HCT116 (cell line): Measurements from ENCODE around the gene ESYT1. TPM values are rescaled to one million over a fixed set of nuclear protein-coding genes. Genes with fewer than 3 reads are reported as not detected.
A peak's percentile ranks its signal among the peaks of the same experiment; 100 is the strongest.

Source experiments
- ATAC-seq: fragments of 200-7000 bp; cut with Tn5 transposase; 2 replicates; pipeline ENCODE4 v1.9.1; 2020; ENCODE audit warnings: mild to moderate bottlenecking, moderate library complexity
- BruUV-seq: library from RNA; stranded (reverse); fragments of 400-500 nt; replicated peaks from 2 replicates; lab custom pipeline; 2021; lab: Mats Ljungman, UMichigan
- CTCF ChIA-PET: fragments of 300-600 bp; sonication (Branson Sonifier 250); formaldehyde crosslinking; loops from one replicate; lab custom pipeline; 2021; ENCODE audit warnings: antibody characterized with exemption; lab: Charles Lee
- POLR2A ChIA-PET: fragments of 300-600, 350-600 bp; sonication (Branson Sonifier 250); formaldehyde crosslinking; loops from one replicate; lab custom pipeline; 2021; ENCODE audit warnings: antibody characterized with exemption; lab: Charles Lee
- RAD21 ChIA-PET, 2 experiments: fragments of 300-600 bp; sonication (Branson Sonifier 250); formaldehyde crosslinking; loops; one replicate each; lab custom pipeline; 2023; ENCODE audit warnings: low total read pairs in 2 of 2; ENCODE audit not compliant: uncharacterized antibody in 2 of 2, unreplicated experiment in 2 of 2, low non-redundant PET in 1 of 2; lab: Charles Lee
- DNase-seq: peaks from one replicate; pipeline ENCODE4 v3.0.0-alpha.2; 2010; ENCODE audit warnings: low read depth, low spot score
- H2AFZ ChIP-seq: fragments of 200-600 bp; shearing (Covaris generic), sonication (generic); 2 replicates; pipeline ENCODE4 v1.6.1; 2017; ENCODE audit warnings: low read depth, mixed run types, mixed read lengths, antibody characterized with exemption, low read length; ENCODE audit not compliant: poor library complexity, severe bottlenecking
- H3K27ac ChIP-seq: 2 replicates; pipeline ENCODE4 v1.5.1; 2012; ENCODE audit warnings: low read depth, low read length
- H3K27me3 ChIP-seq: fragments of 200-600 bp; sonication (generic); 2 replicates; pipeline ENCODE4 v1.6.1; 2016; ENCODE audit warnings: mixed run types, low read length, mixed read lengths; ENCODE audit not compliant: insufficient read depth
- H3K36me3 ChIP-seq, 2 experiments: fragments of 200-500 bp in 1 of 2; fragments of 200-600 bp in 1 of 2; sonication (Bioruptor generic) in 1 of 2; sonication (generic) in 1 of 2; 2 replicates each; pipeline versions ENCODE4 v1.5.1 to v1.6.1; 2014 to 2016; ENCODE audit warnings: low read length in 2 of 2, inconsistent platforms in 1 of 2, mixed read lengths in 1 of 2, mixed run types in 1 of 2; ENCODE audit not compliant: insufficient read depth in 2 of 2, control insufficient read depth in 1 of 2
- H3K4me1 ChIP-seq, 2 experiments: fragments of 200-600 bp in 1 of 2; sonication (generic) in 1 of 2; 2 replicates each; pipeline versions ENCODE4 v1.5.1 to v1.6.1; 2012 to 2017; ENCODE audit warnings: low read length in 2 of 2, inconsistent platforms in 1 of 2, mild to moderate bottlenecking in 1 of 2, mixed read lengths in 1 of 2, mixed run types in 1 of 2, moderate library complexity in 1 of 2; ENCODE audit not compliant: insufficient read depth in 2 of 2, control insufficient read depth in 1 of 2
- H3K4me2 ChIP-seq: fragments of 200-600 bp; sonication (generic); 2 replicates; pipeline ENCODE4 v1.6.1; 2017; ENCODE audit warnings: mixed run types, low read length, mixed read lengths
- H3K4me3 ChIP-seq, 2 experiments: fragments of 200-600 bp in 1 of 2; sonication (generic) in 1 of 2; replicated peaks in 1 of 2; 2 replicates each; pipeline ENCODE4 v1.5.1; 2011 to 2016; ENCODE audit warnings: low read length in 2 of 2, control low read depth in 1 of 2, low read depth in 1 of 2, mild to moderate bottlenecking in 1 of 2, mixed read lengths in 1 of 2, mixed run types in 1 of 2
- H3K79me2 ChIP-seq: fragments of 200-600 bp; sonication (generic); 2 replicates; pipeline ENCODE4 v1.6.1; 2017; ENCODE audit warnings: mild to moderate bottlenecking, mixed run types, low read length, moderate library complexity, mixed read lengths; ENCODE audit not compliant: insufficient read depth
- H3K9ac ChIP-seq: fragments of 200-600 bp; sonication (generic); 2 replicates; pipeline ENCODE4 v1.6.1; 2016; ENCODE audit warnings: low read length, mixed read lengths
- H3K9me2 ChIP-seq: fragments of 200-600 bp; sonication (generic), shearing (Covaris generic); 2 replicates; pipeline ENCODE4 v1.6.1; 2017; ENCODE audit warnings: mixed run types, mild to moderate bottlenecking, moderate library complexity; ENCODE audit not compliant: insufficient read depth
- H3K9me3 ChIP-seq, 2 experiments: fragments of 200-500 bp in 1 of 2; fragments of 200-600 bp in 1 of 2; sonication (Bioruptor generic) in 1 of 2; sonication (generic) in 1 of 2; 2 replicates each; pipeline ENCODE4 v1.6.1; 2014 to 2017; ENCODE audit warnings: low read length in 2 of 2, mixed read lengths in 2 of 2, inconsistent platforms in 1 of 2, low read depth in 1 of 2, mild to moderate bottlenecking in 1 of 2, mixed run types in 1 of 2, moderate library complexity in 1 of 2; ENCODE audit not compliant: control insufficient read depth in 1 of 2, insufficient read depth in 1 of 2
- H4K20me1 ChIP-seq: fragments of 200-600 bp; sonication (generic), shearing (Covaris generic); 2 replicates; pipeline ENCODE4 v1.6.1; 2017; ENCODE audit warnings: mixed run types, mild to moderate bottlenecking, moderate library complexity; ENCODE audit not compliant: insufficient read depth
- CBX3 ChIP-seq: IDR thresholded peaks from 2 replicates; pipeline ENCODE4 v1.6.1; 2012; ENCODE audit warnings: low read depth
- EZH2 ChIP-seq: fragments of 200-600 bp; sonication (generic); IDR thresholded peaks from 2 replicates; pipeline ENCODE4 v1.6.1; 2017; ENCODE audit warnings: antibody characterized with exemption, mixed run types
- SIN3A ChIP-seq: IDR thresholded peaks from 2 replicates; pipeline ENCODE4 v1.6.1; 2012; ENCODE audit warnings: low read depth
- SRF ChIP-seq: IDR thresholded peaks from 2 replicates; pipeline ENCODE4 v1.6.1; 2012; ENCODE audit warnings: low read depth
- TCF7L2 ChIP-seq: IDR thresholded peaks from 2 replicates; pipeline ENCODE4 v1.7.0; 2011; ENCODE audit warnings: borderline replicate concordance, inconsistent platforms; ENCODE audit not compliant: insufficient read depth, insufficient read length; ENCODE audit errors: extremely low read depth
- YY1 ChIP-seq: IDR thresholded peaks from 2 replicates; pipeline ENCODE4 v1.6.1; 2011; ENCODE audit warnings: low read length, low read depth, moderate library complexity, mild to moderate bottlenecking; ENCODE audit not compliant: insufficient replicate concordance; ENCODE audit errors: extremely low read depth
- ZFX ChIP-seq: fragments of 450-650 bp; IDR thresholded peaks from 2 replicates; pipeline ENCODE4 v1.6.1; 2017
- ZNF274 ChIP-seq: fragments of 200-500 bp; sonication (Bioruptor generic); IDR thresholded peaks from 2 replicates; pipeline ENCODE4 v1.6.1; 2014; ENCODE audit warnings: mild to moderate bottlenecking, low read depth, low read length, inconsistent platforms
- intact Hi-C: fragments of 100-400 bp; cut with micrococcal nuclease; formaldehyde crosslinking; loops from 2 replicates; pipeline ENCODE4 v1.10.0; 2022
- total RNA-seq: library from RNA; stranded (reverse); gene quantifications from one replicate; pipeline ENCODE4 v1.2.1, GENCODE V29; 2021; ENCODE audit not compliant: unreplicated experiment
- TF ChIP-seq, protein P1 (sequence below): IDR thresholded peaks from 2 replicates; pipeline ENCODE4 v1.6.1; 2012
- TF ChIP-seq, protein P2 (sequence below): IDR thresholded peaks from 2 replicates; pipeline ENCODE4 v1.6.1; 2012
- TF ChIP-seq, protein P3 (sequence below): IDR thresholded peaks from 2 replicates; pipeline ENCODE4 v1.6.1; 2012; ENCODE audit warnings: low read depth
- TF ChIP-seq, protein P4 (sequence below), 3 experiments: fragments of 200-600 bp in 1 of 3; sonication (generic) in 1 of 3; IDR thresholded peaks in 2 of 3; conservative IDR thresholded peaks in 1 of 3; 2 replicates each; pipeline ENCODE4 v1.5.1; 2012 to 2017; ENCODE audit warnings: low read depth in 2 of 3, low read length in 2 of 3, antibody characterized with exemption in 1 of 3, borderline replicate concordance in 1 of 3, control low read depth in 1 of 3, mild to moderate bottlenecking in 1 of 3, mixed read lengths in 1 of 3, mixed run types in 1 of 3, moderate library complexity in 1 of 3; ENCODE audit not compliant: insufficient read depth in 1 of 3

ESYT1 gene
- total RNA-seq, 1 experiment from 2014 or later: 80.9 TPM

DNA sequence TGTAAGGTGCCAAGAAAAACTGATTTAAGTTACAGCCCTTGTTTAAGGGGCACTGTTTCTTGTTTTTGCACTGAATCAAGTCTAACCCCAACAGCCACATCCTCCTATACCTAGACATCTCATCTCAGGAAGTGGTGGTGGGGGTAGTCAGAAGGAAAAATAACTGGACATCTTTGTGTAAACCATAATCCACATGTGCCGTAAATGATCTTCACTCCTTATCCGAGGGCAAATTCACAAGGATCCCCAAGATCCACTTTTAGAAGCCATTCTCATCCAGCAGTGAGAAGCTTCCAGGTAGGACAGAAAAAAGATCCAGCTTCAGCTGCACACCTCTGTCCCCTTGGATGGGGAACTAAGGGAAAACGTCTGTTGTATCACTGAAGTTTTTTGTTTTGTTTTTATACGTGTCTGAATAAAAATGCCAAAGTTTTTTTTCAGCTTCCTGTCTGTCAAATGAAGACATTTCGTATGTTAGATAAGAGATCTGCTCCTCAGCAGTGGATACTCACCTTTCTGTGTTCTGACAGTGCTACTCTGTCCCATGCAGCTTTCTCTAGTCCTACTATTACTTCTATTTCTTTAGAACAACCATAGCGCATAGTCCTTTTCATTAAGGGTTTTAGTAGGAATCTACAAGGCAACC lies 24.9 kb upstream of the ESYT1 start:
- H2AFZ ChIP-seq: no peak overlapping the region
- ATAC-seq: no peak
- peaks cover 29 to 47% of the 10 kb centered on the region in 2 experiments for H3K36me3 ChIP-seq
- no peaks in the 10 kb centered on the region for H3K9me3 ChIP-seq
- H3K9ac ChIP-seq: peak overlapping the region; percentile 100
- peaks cover 40% of the 10 kb centered on the region for H3K79me2 ChIP-seq
- peaks cover 9 to 26% of the 10 kb centered on the region in 2 experiments for H3K4me1 ChIP-seq
- intact Hi-C loops: no loop called here
- BruUV-seq: no TSS peak
- TF ChIP-seq, protein P1, sequence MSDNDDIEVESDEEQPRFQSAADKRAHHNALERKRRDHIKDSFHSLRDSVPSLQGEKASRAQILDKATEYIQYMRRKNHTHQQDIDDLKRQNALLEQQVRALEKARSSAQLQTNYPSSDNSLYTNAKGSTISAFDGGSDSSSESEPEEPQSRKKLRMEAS: no peak
- TF ChIP-seq SIN3A: no peak
- TF ChIP-seq, protein P2, sequence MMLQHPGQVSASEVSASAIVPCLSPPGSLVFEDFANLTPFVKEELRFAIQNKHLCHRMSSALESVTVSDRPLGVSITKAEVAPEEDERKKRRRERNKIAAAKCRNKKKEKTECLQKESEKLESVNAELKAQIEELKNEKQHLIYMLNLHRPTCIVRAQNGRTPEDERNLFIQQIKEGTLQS: no peak
- TF ChIP-seq, protein P3, sequence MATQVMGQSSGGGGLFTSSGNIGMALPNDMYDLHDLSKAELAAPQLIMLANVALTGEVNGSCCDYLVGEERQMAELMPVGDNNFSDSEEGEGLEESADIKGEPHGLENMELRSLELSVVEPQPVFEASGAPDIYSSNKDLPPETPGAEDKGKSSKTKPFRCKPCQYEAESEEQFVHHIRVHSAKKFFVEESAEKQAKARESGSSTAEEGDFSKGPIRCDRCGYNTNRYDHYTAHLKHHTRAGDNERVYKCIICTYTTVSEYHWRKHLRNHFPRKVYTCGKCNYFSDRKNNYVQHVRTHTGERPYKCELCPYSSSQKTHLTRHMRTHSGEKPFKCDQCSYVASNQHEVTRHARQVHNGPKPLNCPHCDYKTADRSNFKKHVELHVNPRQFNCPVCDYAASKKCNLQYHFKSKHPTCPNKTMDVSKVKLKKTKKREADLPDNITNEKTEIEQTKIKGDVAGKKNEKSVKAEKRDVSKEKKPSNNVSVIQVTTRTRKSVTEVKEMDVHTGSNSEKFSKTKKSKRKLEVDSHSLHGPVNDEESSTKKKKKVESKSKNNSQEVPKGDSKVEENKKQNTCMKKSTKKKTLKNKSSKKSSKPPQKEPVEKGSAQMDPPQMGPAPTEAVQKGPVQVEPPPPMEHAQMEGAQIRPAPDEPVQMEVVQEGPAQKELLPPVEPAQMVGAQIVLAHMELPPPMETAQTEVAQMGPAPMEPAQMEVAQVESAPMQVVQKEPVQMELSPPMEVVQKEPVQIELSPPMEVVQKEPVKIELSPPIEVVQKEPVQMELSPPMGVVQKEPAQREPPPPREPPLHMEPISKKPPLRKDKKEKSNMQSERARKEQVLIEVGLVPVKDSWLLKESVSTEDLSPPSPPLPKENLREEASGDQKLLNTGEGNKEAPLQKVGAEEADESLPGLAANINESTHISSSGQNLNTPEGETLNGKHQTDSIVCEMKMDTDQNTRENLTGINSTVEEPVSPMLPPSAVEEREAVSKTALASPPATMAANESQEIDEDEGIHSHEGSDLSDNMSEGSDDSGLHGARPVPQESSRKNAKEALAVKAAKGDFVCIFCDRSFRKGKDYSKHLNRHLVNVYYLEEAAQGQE: no peak
- TF ChIP-seq EZH2: no peak
- TF ChIP-seq SRF: no peak
- TF ChIP-seq CBX3: no peak
- no peak for TF ChIP-seq TCF7L2
- TF ChIP-seq, protein P4, sequence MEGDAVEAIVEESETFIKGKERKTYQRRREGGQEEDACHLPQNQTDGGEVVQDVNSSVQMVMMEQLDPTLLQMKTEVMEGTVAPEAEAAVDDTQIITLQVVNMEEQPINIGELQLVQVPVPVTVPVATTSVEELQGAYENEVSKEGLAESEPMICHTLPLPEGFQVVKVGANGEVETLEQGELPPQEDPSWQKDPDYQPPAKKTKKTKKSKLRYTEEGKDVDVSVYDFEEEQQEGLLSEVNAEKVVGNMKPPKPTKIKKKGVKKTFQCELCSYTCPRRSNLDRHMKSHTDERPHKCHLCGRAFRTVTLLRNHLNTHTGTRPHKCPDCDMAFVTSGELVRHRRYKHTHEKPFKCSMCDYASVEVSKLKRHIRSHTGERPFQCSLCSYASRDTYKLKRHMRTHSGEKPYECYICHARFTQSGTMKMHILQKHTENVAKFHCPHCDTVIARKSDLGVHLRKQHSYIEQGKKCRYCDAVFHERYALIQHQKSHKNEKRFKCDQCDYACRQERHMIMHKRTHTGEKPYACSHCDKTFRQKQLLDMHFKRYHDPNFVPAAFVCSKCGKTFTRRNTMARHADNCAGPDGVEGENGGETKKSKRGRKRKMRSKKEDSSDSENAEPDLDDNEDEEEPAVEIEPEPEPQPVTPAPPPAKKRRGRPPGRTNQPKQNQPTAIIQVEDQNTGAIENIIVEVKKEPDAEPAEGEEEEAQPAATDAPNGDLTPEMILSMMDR (IDR thresholded peaks at IDR 0.05 in 2 of 3, conservative IDR thresholded peaks at IDR 0.05 in 1 of 3; ENCODE audit: borderline replicate concordance in 1 of 3, insufficient read depth in 1 of 3, low read depth in 2 of 3, low read length in 2 of 3): no peak
- TF ChIP-seq YY1: no peak
- no peak for TF ChIP-seq ZFX
- no peak for TF ChIP-seq ZNF274
- peaks cover 7% of the 10 kb centered on the region; the same call in 1 of the 2 replicates for H4K20me1 ChIP-seq
- peak overlapping the region; percentile 88 to 98 for H3K4me3 ChIP-seq
- RAD21 ChIA-PET: no interaction called here
- CTCF ChIA-PET: interaction anchor here (1.4 to 1.6 kb wide), 3 partner anchors 15 to 25 kb away, joined by 4 to 13 read pairs (median 6); partner anchors contain the start of genes ESYT1 and ZC3H10
- no peak for DNase-seq
- POLR2A ChIA-PET: interaction anchor here (1.1 to 2.6 kb wide), 3 partner anchors 10 to 285 kb away, joined by 6 to 16 read pairs (median 13); partner anchors contain the start of genes ORMDL2 and SARNP
- no peaks in the 10 kb centered on the region for H3K27me3 ChIP-seq
- no peaks in the 10 kb centered on the region for H3K9me2 ChIP-seq
- peak overlapping the region; percentile 93 for H3K4me2 ChIP-seq
- H3K27ac ChIP-seq: peak overlapping the region; percentile 94; the same call in 1 of the 2 replicates
